IMR-90 (cell line): Measurements from ENCODE around the gene BICD1. TPM values are rescaled to one million over a fixed set of nuclear protein-coding genes. Genes with fewer than 3 reads are reported as not detected.

Experiments
- ATAC-seq: fragments of 200-7000 bp; cut with Tn5 transposase; 2 replicates; pipeline ENCODE4 v1.9.1; 2020; ENCODE audit warnings: low read depth, mild to moderate bottlenecking, moderate library complexity
- BruUV-seq: library from RNA; stranded (reverse); fragments of 400-500 nt; replicated peaks from 2 replicates; lab custom pipeline; 2021; lab: Mats Ljungman, UMichigan
- CTCF ChIA-PET: fragments of 300-600 bp; formaldehyde crosslinking; extraction: SDS; loops from one replicate; lab custom pipeline; 2021; ENCODE audit warnings: antibody characterized with exemption; lab: Yijun Ruan, JAX
- POLR2A ChIA-PET: fragments of 300-600 bp; sonication (Branson Sonifier 250); formaldehyde crosslinking; loops from one replicate; lab custom pipeline; 2022; ENCODE audit warnings: antibody characterized with exemption; ENCODE audit not compliant: unreplicated experiment; lab: Charles Lee
- DNase-seq: peaks from one replicate; pipeline ENCODE4 v3.0.0; 2013
- H2AFZ ChIP-seq: replicated peaks from 2 replicates; pipeline ENCODE3; 2013; ENCODE audit warnings: low read length, mild to moderate bottlenecking; ENCODE audit not compliant: poor library complexity
- H2AK5ac ChIP-seq: 2 replicates; pipeline ENCODE4 v1.6.1; 2013; ENCODE audit warnings: low read depth, low read length, inconsistent platforms
- H2AK9ac ChIP-seq: replicated peaks from 2 replicates; pipeline ENCODE3; 2013; ENCODE audit warnings: mild to moderate bottlenecking, low read depth, low read length, moderate library complexity; ENCODE audit not compliant: poor library complexity
- H2BK120ac ChIP-seq: 2 replicates; pipeline ENCODE4 v1.6.1; 2013; ENCODE audit warnings: low read depth, low read length, inconsistent platforms
- H2BK15ac ChIP-seq: 3 replicates; pipeline ENCODE4 v1.6.1; 2013; ENCODE audit warnings: low read depth, low read length, inconsistent platforms
- H2BK20ac ChIP-seq: 2 replicates; pipeline ENCODE4 v1.6.1; 2013; ENCODE audit warnings: low read depth, mild to moderate bottlenecking, inconsistent platforms, low read length, moderate library complexity
- H2BK5ac ChIP-seq: 2 replicates; pipeline ENCODE4 v1.6.1; 2013; ENCODE audit warnings: mild to moderate bottlenecking, low read depth, low read length, inconsistent platforms; ENCODE audit not compliant: poor library complexity, severe bottlenecking
- H3K14ac ChIP-seq: replicated peaks from 2 replicates; pipeline ENCODE4 v1.6.1; 2013; ENCODE audit warnings: low read depth, low read length, inconsistent platforms
- H3K18ac ChIP-seq: 2 replicates; pipeline ENCODE4 v1.6.1; 2013; ENCODE audit warnings: low read depth, low read length, control low read depth
- H3K23ac ChIP-seq: 2 replicates; pipeline ENCODE4 v1.6.1; 2013; ENCODE audit warnings: low read depth, low read length, inconsistent platforms
- H3K27ac ChIP-seq: 2 replicates; pipeline ENCODE4 v1.5.1; 2013; ENCODE audit warnings: mild to moderate bottlenecking, control low read depth, low read length; ENCODE audit not compliant: insufficient read depth
- H3K27me3 ChIP-seq: 2 replicates; pipeline ENCODE4 v1.6.1; 2013; ENCODE audit warnings: low read length; ENCODE audit not compliant: control insufficient read depth, insufficient read depth
- H3K36me3 ChIP-seq: 2 replicates; pipeline ENCODE4 v1.6.1; 2013; ENCODE audit warnings: low read length, mixed read lengths; ENCODE audit not compliant: control insufficient read depth, insufficient read depth
- H3K4ac ChIP-seq: 2 replicates; pipeline ENCODE4 v1.6.1; 2013; ENCODE audit warnings: low read depth, low read length, inconsistent platforms
- H3K4me1 ChIP-seq: 2 replicates; pipeline ENCODE4 v1.6.1; 2013; ENCODE audit warnings: low read length, mixed read lengths; ENCODE audit not compliant: control insufficient read depth, insufficient read depth
- H3K4me2 ChIP-seq: 2 replicates; pipeline ENCODE4 v1.6.1; 2013; ENCODE audit warnings: low read depth, mild to moderate bottlenecking, control low read depth, low read length, moderate library complexity
- H3K4me3 ChIP-seq: 2 replicates; pipeline ENCODE4 v1.5.1; 2013; ENCODE audit warnings: low read depth, mild to moderate bottlenecking, control low read depth, low read length, moderate library complexity; ENCODE audit not compliant: insufficient read depth
- H3K56ac ChIP-seq: 2 replicates; pipeline ENCODE4 v1.6.1; 2013; ENCODE audit warnings: low read length, inconsistent platforms; ENCODE audit not compliant: insufficient read depth; ENCODE audit errors: extremely low read depth
- H3K79me1 ChIP-seq, 2 experiments: 2 replicates each; pipeline ENCODE4 v1.6.1; 2013; ENCODE audit warnings: low read length in 2 of 2, inconsistent platforms in 1 of 2, low read depth in 1 of 2
- H3K9ac ChIP-seq: 2 replicates; pipeline ENCODE4 v1.6.1; 2013; ENCODE audit warnings: low read depth, low read length, control low read depth
- H3K9me1 ChIP-seq: 2 replicates; pipeline ENCODE4 v1.6.1; 2013; ENCODE audit warnings: low read length, inconsistent platforms; ENCODE audit not compliant: insufficient read depth
- H3K9me3 ChIP-seq: 2 replicates; pipeline ENCODE4 v1.6.1; 2013; ENCODE audit warnings: low read length; ENCODE audit not compliant: control insufficient read depth, insufficient read depth
- H4K20me1 ChIP-seq: 2 replicates; pipeline ENCODE4 v1.6.1; 2013; ENCODE audit warnings: low read length, inconsistent platforms; ENCODE audit not compliant: insufficient read depth
- H4K5ac ChIP-seq: 2 replicates; pipeline ENCODE4 v1.6.1; 2013; ENCODE audit warnings: mild to moderate bottlenecking, low read depth, low read length, control low read depth
- H4K8ac ChIP-seq, 2 experiments: 2 replicates each; pipeline ENCODE4 v1.6.1; 2013; ENCODE audit warnings: low read depth in 2 of 2, low read length in 2 of 2, control low read depth in 1 of 2, inconsistent platforms in 1 of 2
- H4K91ac ChIP-seq: 2 replicates; pipeline ENCODE4 v1.6.1; 2013; ENCODE audit warnings: low read depth, low read length, inconsistent platforms; ENCODE audit not compliant: insufficient read depth
- BHLHE40 ChIP-seq: fragments of 150-350 bp; IDR thresholded peaks from 2 replicates; pipeline ENCODE4 v1.6.1; 2016; ENCODE audit warnings: mild to moderate bottlenecking, low read depth, low read length
- CEBPB ChIP-seq: IDR thresholded peaks from 2 replicates; pipeline ENCODE4 v1.6.1; 2012; ENCODE audit warnings: low read depth, low read length, improper control_type of control experiment
- CHD1 ChIP-seq: IDR thresholded peaks from 2 replicates; pipeline ENCODE4 v1.6.1; 2012; ENCODE audit warnings: low read depth, low read length, improper control_type of control experiment
- FOS ChIP-seq: fragments of 150-350 bp; IDR thresholded peaks from 2 replicates; pipeline ENCODE4 v1.6.1; 2016; ENCODE audit warnings: low read depth, low read length
- MAFK ChIP-seq: IDR thresholded peaks from 2 replicates; pipeline ENCODE4 v1.6.1; 2012; ENCODE audit warnings: low read depth, low read length, improper control_type of control experiment
- MAZ ChIP-seq: IDR thresholded peaks from 2 replicates; pipeline ENCODE4 v1.6.1; 2012; ENCODE audit warnings: low read depth, mild to moderate bottlenecking, low read length, improper control_type of control experiment, moderate library complexity, borderline replicate concordance
- MXI1 ChIP-seq: IDR thresholded peaks from 2 replicates; pipeline ENCODE4 v1.6.1; 2012; ENCODE audit warnings: low read depth, mild to moderate bottlenecking, low read length, moderate library complexity, borderline replicate concordance
- NFE2L2 ChIP-seq: fragments of 150-350 bp; IDR thresholded peaks from 2 replicates; pipeline ENCODE4 v1.6.1; 2016; ENCODE audit warnings: low read depth, mild to moderate bottlenecking, low read length
- POLR2A ChIP-seq: IDR thresholded peaks from 2 replicates; pipeline ENCODE4 v1.6.1; 2012; ENCODE audit warnings: mild to moderate bottlenecking, low read depth, low read length
- RAD21 ChIP-seq: IDR thresholded peaks from 2 replicates; pipeline ENCODE4 v1.6.1; 2012; ENCODE audit warnings: low read length, improper control_type of control experiment
- RCOR1 ChIP-seq: IDR thresholded peaks from 2 replicates; pipeline ENCODE4 v1.6.1; 2012; ENCODE audit warnings: mild to moderate bottlenecking, low read length, improper control_type of control experiment; ENCODE audit not compliant: insufficient replicate concordance
- RFX5 ChIP-seq: IDR thresholded peaks from 2 replicates; pipeline ENCODE4 v1.8.0; 2012; ENCODE audit warnings: low read depth, mild to moderate bottlenecking, low read length, moderate library complexity
- SMC3 ChIP-seq: fragments of 150-350 bp; IDR thresholded peaks from 2 replicates; pipeline ENCODE4 v1.6.1; 2016; ENCODE audit warnings: low read depth, mild to moderate bottlenecking, antibody characterized with exemption, low read length, moderate library complexity
- WGBS, 2 experiments: methylation state at CpG; one replicate each; pipeline versions ENCODE4 v1.1.5 to v1.1.7; 2013; ENCODE audit warnings: missing lambda C conversion rate in 2 of 2; ENCODE audit not compliant: insufficient read length in 1 of 2; ENCODE audit errors: extremely low coverage in 2 of 2; 5-methylcytosine and 5-hydroxymethylcytosine counted together
- dilution Hi-C: fragments of 300-500 bp; cut with HindIII; formaldehyde crosslinking; loops from one replicate; pipeline ENCODE4 v1.14.3; 2018; ENCODE audit warnings: low sequenced_read_pairs; ENCODE audit not compliant: unreplicated experiment
- in situ Hi-C: fragments of 300-500 bp; cut with MboI; formaldehyde crosslinking; loops from 3 replicates; pipeline ENCODE4 v1.14.3; 2019; ENCODE audit warnings: low sequenced_read_pairs, inconsistent platforms, mixed read lengths
- intact Hi-C: fragments of 100-400 bp; cut with micrococcal nuclease; formaldehyde crosslinking; loops from 2 replicates; pipeline ENCODE4 v1.10.0; 2022
- polyA plus RNA-seq, 3 experiments: library from polyadenylated mRNA; depleted of rRNA; stranded (reverse); fragments of >200 nt; gene quantifications; 2 replicates each; pipeline ENCODE4 v1.2.3, GENCODE V29; 2012; ENCODE audit warnings: low replicate concordance in 1 of 3
- total RNA-seq: library from RNA; depleted of rRNA; stranded (reverse); fragments of >200 nt; gene quantifications from 2 replicates; pipeline ENCODE4 v1.2.3, GENCODE V29; 2012
- TF ChIP-seq, protein P1 (sequence below): fragments of 150-350 bp; IDR thresholded peaks from 2 replicates; pipeline ENCODE4 v1.6.1; 2016; ENCODE audit warnings: low read depth, mild to moderate bottlenecking, low read length, moderate library complexity, borderline replicate concordance
- TF ChIP-seq, protein P2 (sequence below): conservative IDR thresholded peaks from 2 replicates; pipeline ENCODE4 v1.5.1; 2012; ENCODE audit warnings: mild to moderate bottlenecking, low read depth, low read length, improper control_type of control experiment
- TF ChIP-seq, protein P3 (sequence below): fragments of 150-350 bp; IDR thresholded peaks from 2 replicates; pipeline ENCODE4 v1.6.1; 2017; ENCODE audit warnings: mild to moderate bottlenecking, antibody characterized with exemption, low read length, low read depth

Gene BICD1
- total and polyA plus RNA-seq, 2 of the 4 experiments (the other 2 are of a cell fraction): 17.2 to 21.8 TPM

DNA sequence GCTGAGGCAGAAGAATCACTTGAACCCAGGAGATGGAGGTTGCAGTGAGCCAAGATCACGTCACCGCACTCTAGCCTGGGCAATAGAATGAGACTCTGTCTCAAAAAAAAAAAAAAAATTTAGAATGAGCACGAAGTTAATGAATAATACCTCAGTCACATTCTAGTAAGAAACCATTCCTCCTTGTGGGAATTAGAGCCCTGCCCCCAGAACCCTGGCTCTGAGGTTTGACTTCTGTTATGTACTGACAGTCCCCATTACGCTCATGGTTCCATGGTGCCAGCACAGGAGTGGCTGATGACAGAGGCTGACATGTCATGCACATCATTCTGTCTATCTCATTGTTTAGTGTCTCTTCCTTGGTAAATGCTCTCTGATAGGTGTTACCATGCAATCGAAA, 160.1 kb downstream of the BICD1 start:
- H3K4me1 ChIP-seq: peaks cover 11% of the 10 kb centered on the region
- no peaks in the 10 kb centered on the region for H4K20me1 ChIP-seq
- ATAC-seq (no peak), DNase-seq (no peak)
- intact Hi-C loops (no loop called here), in situ Hi-C loops (no loop called here), dilution Hi-C loops (no loop called here)
- no peaks in the 10 kb centered on the region for H3K9me3 ChIP-seq
- ChIA-PET POLR2A (no interaction called here), CTCF (no interaction called here)
- H3K4me2 ChIP-seq: no peak overlapping the region
- H3K23ac ChIP-seq: no peak overlapping the region
- no peak overlapping the region for H4K5ac ChIP-seq
- H3K9ac ChIP-seq: no peak overlapping the region
- no peak overlapping the region for H2BK20ac ChIP-seq
- H3K36me3 ChIP-seq: no peaks in the 10 kb centered on the region
- peaks cover 19 to 36% of the 10 kb centered on the region in 2 experiments for H3K79me1 ChIP-seq
- no peak overlapping the region for H3K14ac ChIP-seq
- no TSS peak for BruUV-seq
- H2BK5ac ChIP-seq: no peak overlapping the region
- H2BK15ac ChIP-seq: no peak overlapping the region
- H3K27ac ChIP-seq: no peak overlapping the region
- no peak overlapping the region for H3K4me3 ChIP-seq
- no peak overlapping the region for H2AFZ ChIP-seq
- H3K9me1 ChIP-seq: peaks cover 3% of the 10 kb centered on the region; the same call in 1 of the 2 replicates
- no peaks in the 10 kb centered on the region for H3K27me3 ChIP-seq
- WGBS, 2 experiments: no CpG with 5 or more reads among the region's 5 CpGs
- H4K91ac ChIP-seq: no peak overlapping the region
- no peak overlapping the region for H3K18ac ChIP-seq
- H4K8ac ChIP-seq: no peak overlapping the region
- no peak overlapping the region for H3K56ac ChIP-seq
- no peak overlapping the region for H2AK5ac ChIP-seq
- H3K4ac ChIP-seq: no peak overlapping the region
- H2AK9ac ChIP-seq: no peak overlapping the region
- TF ChIP-seq FOS: no peak
- no peak for TF ChIP-seq RFX5
- no peak for TF ChIP-seq MAFK
- TF ChIP-seq, protein P1, sequence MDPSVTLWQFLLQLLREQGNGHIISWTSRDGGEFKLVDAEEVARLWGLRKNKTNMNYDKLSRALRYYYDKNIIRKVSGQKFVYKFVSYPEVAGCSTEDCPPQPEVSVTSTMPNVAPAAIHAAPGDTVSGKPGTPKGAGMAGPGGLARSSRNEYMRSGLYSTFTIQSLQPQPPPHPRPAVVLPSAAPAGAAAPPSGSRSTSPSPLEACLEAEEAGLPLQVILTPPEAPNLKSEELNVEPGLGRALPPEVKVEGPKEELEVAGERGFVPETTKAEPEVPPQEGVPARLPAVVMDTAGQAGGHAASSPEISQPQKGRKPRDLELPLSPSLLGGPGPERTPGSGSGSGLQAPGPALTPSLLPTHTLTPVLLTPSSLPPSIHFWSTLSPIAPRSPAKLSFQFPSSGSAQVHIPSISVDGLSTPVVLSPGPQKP: no peak
- no peak for TF ChIP-seq RAD21
- TF ChIP-seq POLR2A: no peak
- no peak for TF ChIP-seq CHD1
- TF ChIP-seq, protein P2, sequence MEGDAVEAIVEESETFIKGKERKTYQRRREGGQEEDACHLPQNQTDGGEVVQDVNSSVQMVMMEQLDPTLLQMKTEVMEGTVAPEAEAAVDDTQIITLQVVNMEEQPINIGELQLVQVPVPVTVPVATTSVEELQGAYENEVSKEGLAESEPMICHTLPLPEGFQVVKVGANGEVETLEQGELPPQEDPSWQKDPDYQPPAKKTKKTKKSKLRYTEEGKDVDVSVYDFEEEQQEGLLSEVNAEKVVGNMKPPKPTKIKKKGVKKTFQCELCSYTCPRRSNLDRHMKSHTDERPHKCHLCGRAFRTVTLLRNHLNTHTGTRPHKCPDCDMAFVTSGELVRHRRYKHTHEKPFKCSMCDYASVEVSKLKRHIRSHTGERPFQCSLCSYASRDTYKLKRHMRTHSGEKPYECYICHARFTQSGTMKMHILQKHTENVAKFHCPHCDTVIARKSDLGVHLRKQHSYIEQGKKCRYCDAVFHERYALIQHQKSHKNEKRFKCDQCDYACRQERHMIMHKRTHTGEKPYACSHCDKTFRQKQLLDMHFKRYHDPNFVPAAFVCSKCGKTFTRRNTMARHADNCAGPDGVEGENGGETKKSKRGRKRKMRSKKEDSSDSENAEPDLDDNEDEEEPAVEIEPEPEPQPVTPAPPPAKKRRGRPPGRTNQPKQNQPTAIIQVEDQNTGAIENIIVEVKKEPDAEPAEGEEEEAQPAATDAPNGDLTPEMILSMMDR: no peak
- no peak for TF ChIP-seq MAZ
- no peak for TF ChIP-seq NFE2L2
- no peak for TF ChIP-seq MXI1
- TF ChIP-seq BHLHE40: no peak
- TF ChIP-seq, protein P3, sequence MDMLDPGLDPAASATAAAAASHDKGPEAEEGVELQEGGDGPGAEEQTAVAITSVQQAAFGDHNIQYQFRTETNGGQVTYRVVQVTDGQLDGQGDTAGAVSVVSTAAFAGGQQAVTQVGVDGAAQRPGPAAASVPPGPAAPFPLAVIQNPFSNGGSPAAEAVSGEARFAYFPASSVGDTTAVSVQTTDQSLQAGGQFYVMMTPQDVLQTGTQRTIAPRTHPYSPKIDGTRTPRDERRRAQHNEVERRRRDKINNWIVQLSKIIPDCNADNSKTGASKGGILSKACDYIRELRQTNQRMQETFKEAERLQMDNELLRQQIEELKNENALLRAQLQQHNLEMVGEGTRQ: no peak
- TF ChIP-seq RCOR1: no peak
- TF ChIP-seq CEBPB: no peak
- TF ChIP-seq SMC3: no peak
- no peak overlapping the region for H2BK120ac ChIP-seq
